ENCODE measurements around the gene EZR.
"Not testable (repeated sequence)": the region's sequence is repeated elsewhere in the genome, so short reads cannot be mapped to it uniquely, and the experiment has no call there.

Gene EZR

GRCh38 chr6:158793432-158793831, 25.7 kb downstream of the EZR start:
- no peak for DNase-seq

- DNase-seq: not testable (repeated sequence)
Measured at GRCh38 chr6:158792505-158792904, 26.7 kb downstream of the EZR start.

GRCh38 chr6:158791274-158791855, 27.8 kb downstream of the EZR start:
- DNase-seq: no peak

DNA sequence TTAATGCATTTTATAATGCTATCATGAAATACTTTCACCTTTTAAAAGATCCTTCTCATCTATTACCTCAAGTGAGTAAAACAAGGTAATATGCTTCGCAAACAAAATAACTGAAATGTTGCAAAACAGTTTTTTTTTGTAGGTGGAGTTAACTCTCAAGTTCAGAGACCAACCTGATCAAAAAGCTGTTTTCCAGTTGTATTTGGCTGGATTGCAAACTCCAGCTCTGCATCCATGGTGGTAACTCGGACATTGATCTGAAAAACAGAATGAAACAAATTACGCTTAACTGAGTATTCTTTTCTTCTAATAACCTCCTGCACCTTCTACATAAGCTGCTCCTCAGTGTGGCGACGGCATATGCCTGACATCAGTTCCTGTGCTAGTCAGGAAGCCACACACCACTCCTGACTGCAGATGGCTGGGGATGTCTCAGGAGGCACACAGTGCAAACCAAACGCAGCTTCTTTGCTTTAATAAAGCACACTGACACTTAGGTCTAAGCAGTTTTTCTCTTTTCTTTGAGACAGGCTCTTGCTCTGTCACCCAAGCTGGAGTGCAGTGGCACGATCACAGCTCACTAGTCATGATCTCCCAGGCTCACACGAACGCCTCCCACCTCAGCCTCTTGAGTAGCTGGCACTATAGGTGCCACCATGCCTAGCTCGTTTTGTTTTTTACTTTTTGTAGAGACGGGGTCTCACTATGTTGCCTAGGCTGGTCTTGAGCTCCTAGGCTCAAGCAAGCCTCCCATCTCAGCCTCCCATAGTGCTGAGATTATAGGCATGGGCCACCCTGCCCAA, 29.9 kb downstream of the EZR start:
- no peak for DNase-seq

- no peak for DNase-seq
Measured at GRCh38 chr6:158787395-158787794, 31.8 kb downstream of the EZR start.

- no peak for DNase-seq
Measured at GRCh38 chr6:158786645-158787304, 32.4 kb downstream of the EZR start.

GRCh38 chr6:158785036-158785435, 34.1 kb downstream of the EZR start:
- no peak for DNase-seq

GRCh38 chr6:158784505-158784904, 34.7 kb downstream of the EZR start:
- DNase-seq: no peak

GRCh38 chr6:158783851-158784250, 35.3 kb downstream of the EZR start:
- no peak for DNase-seq

GRCh38 chr6:158783167-158783450, 36.1 kb downstream of the EZR start:
- no peak for DNase-seq

DNA sequence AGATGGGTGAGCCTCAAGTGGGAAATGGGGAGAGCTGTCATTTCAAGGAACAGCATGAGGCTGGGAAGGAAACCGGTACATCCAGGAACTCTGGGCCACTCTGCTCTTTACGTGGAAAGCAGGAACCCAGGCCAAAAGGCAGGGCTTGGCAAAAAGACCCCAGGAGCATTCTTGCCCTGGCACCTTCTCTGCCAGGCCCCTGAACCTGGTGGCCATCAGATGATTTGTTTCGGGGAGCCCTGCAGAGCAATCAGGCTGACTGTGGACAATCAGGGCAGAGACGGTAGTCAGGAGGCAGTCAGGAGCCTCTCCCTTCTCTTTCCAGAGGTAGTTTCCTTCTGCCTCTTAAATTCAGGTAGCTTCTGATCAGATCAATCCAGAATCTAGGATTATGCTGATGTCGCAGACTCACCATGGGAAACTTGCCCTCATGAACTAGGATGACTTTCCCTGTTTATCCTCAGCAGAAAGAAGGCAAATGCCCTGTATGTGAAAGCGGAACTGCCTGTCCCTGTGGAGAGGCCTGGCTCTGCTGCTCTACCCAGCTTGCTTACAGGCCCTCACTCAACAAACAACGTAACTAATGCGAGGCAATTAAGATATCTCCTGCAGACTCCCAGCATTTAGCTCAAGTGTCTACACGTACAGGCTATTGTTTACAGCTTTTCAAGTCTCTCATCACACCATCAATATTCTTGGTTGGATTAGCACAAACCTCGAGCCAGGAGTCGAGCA, 36.6 kb downstream of the EZR start:
- no peak for DNase-seq

DNA sequence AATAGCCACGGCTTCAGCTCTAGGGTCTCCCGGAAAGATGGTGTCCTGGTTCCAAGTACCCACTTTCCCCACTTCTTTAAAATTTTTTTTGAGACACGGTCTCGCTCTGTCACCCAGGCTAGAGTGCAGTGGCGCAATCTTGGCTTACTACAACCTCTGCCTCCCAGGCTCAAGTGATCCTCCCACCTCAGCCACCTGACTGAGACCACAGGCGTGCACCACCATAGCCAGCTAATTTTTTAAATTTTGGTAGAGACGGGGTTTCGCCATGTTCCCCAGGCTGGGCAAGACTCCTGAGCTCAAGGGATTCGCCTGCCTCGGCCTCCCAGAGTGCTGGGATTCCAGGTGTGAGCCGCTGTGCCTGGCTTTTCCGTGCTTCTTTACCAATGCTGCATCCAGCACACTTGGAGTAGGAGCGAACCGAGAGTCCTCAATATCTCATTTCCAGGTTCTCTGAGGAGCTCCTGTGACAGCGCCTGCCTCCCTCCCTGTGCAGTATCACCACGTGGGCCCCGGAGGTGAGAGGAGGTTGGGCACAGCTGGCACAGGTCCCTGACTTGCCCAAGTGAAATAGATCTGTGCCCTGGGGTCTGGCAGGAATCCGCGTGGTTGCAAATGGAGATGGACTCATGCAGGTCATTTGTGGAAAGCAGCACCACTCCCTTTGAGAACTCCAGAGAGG, 37.3 kb downstream of the EZR start:
- DNase-seq: no peak

- DNase-seq: no peak
Measured at GRCh38 chr6:158780988-158781691, 38.0 kb downstream of the EZR start.

GRCh38 chr6:158780246-158780884, 38.8 kb downstream of the EZR start:
- no peak for DNase-seq

DNA sequence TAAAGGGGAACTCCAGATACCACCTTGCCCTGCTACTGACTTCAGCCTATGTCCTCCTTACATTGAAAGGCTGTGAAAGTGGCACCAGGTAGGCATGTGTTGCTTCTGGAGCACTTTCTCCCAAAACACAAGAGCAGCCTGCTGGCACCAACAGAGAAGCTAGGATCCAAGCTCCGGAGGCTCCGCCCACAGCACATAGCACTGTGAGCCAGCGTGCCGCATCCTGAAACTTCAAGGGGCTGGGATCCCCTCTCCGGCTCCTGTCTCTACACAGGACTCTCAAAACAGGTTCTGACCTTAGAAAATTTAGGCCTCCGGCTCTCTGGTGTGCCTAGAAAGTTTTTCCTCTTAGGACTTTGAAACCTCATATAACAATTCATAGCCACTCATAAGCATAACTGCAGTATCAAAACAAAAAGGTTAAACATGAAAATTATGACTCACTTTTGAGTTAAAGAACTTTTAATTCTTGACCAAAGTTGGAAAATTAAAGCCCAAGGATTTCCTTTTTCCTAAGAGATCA, 41.1 kb downstream of the EZR start:
- DNase-seq: no peak

GRCh38 chr6:158777510-158777909, 41.7 kb downstream of the EZR start:
- no peak for DNase-seq

DNA sequence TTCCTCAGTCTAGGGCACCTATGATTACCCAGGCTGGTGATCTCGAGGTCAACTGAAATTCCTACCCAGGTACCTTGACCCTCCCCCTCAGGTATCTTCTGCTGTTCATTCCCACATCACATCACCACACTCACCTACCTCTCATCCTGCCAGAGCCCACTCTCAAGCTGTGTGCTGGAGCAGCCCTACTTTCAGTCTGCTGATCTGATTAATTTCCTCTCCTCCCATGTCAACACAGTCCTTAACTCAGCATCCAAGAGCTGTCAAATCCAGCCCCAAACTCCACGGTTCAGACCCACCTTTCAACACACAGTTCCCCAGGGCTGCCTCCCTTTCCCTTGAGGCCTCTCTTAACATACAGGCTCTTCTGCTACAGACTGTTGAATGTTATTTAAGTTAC, 42.4 kb downstream of the EZR start:
- DNase-seq: no peak

DNA sequence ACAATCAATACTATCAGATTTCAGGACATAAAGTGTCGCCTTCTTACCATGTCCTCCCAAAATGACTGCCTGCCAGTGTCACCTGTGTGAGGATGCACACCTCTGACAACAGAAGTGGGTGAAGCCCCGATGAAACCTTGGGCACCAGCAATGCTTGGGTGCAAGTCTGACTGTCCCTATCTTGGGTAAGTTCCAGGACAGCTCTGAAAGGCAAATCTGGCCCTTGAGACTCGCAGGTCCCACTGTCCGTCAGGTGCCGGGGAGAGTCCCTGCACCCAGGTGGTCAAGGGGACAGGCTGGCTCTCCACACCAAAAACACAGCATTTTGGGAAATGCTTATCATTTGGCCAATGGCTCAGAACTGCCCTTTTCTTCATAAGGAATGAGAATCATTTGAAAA, 43.3 kb downstream of the EZR start:
- no peak for DNase-seq

- DNase-seq: no peak
Measured at GRCh38 chr6:158774717-158775449, 44.3 kb downstream of the EZR start.

GRCh38 chr6:158773581-158774449, 45.4 kb downstream of the EZR start:
- DNase-seq: no peak
